Tongue (tissue), 2 donors: Measurements from ENCODE around the gene COL20A1. TPM values are rescaled to one million over a fixed set of nuclear protein-coding genes. Genes with fewer than 3 reads are reported as not detected.
A peak's percentile ranks its signal among the peaks of the same experiment; 100 is the strongest.
"Not testable (repeated sequence)": the region's sequence is repeated elsewhere in the genome, so short reads cannot be mapped to it uniquely, and the experiment has no call there.

ENCODE experiments used
- DNase-seq: peaks from one replicate; pipeline ENCODE4 v3.0.0-alpha.2; 2015
- total RNA-seq: library from RNA; depleted of rRNA; stranded (reverse); fragments of >200 nt; gene quantifications from one replicate; pipeline ENCODE4 v1.2.3, GENCODE V29; 2014

COL20A1 gene
- total RNA-seq: 6.2 TPM

DNA sequence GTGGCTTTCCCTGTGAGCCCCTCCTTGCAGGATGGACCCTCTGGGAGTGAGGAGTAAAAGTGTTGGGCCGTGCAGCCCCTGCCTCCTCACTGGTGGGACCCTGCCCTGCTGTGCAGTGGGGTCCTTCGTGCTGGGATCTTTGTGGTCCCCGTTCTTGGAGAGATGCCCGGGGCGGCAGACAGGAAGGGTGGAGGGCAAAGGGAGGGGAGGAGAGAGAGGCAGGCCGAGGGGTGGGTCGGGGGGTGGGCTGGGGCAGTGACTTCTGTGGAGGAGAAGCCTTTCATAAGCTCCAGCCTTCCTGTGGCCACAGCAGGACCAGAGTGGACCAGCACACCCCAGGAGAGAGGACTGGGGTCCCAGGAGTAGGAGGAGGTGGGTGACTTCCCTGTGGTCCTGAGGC lies at the start of gene COL20A1:
COL20A1 (plus strand) TSS at position 283 of the 400 bp plus-strand sequence. CDS start 1,922 bp downstream, outside the sequence.
- DNase-seq: no peak

- no peak for DNase-seq
These were observed 49.3 kb upstream of the COL20A1 start for GRCh38 chr20:63243604-63244247.

DNA sequence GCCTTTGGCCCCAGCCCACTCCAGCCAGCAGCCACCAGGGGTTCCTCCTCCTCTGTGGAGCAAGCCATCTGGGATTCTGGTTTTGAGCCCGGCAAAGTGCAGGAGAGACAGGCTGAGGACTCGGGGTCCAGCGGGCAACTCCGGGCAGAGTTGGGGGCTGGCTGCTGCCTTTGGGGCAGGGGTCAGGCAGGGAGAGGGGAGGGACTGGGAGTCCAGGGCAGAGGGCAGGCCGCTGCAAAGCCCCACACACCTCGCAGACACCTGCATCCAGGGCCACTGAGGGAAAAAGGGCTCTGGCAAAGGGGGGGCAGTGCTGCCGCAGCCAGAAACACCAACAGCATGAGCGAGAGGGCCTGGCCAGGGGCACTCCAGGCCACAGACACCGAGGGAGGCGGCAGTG lies 48.5 kb upstream of the COL20A1 start:
- DNase-seq: no peak

DNA sequence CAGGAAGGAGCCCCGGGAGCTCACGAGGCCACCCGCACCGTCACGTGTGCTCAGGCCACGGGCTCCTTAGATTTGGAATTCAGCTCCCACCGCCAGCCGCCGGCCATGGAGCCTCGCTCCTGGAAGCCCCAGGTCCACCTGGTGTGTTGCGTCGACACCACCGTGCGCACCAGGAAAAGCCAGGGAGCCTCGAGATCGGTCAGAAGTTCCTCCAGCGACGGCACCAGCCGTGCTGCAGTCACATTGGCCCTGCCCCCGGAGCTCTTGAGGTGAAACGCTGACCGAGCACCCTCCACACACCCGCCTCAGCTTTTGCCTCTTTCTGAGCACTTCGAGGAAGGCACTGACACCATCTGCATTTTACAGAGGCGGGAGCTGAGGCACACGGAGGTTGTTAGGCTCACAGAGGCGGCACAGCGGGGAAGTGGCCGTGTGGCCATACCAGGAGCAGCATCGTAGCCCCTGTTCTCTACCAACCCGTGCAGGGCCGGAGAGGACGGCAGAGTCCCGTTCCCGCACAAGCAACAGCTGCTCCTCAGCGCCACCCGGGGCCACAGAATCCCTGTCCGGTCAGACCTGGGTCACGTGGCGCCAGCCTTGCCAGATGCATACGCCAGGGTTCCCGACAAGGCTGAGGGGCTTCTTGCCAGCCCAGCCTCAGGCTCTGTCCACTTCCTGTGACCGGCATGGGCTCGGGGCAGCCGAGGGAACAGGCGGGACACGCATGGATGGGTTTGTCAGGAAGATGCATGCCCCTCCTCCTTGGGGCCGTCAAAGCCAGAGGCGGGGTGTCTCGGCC lies 46.3 kb upstream of the COL20A1 start:
- no peak for DNase-seq

DNA sequence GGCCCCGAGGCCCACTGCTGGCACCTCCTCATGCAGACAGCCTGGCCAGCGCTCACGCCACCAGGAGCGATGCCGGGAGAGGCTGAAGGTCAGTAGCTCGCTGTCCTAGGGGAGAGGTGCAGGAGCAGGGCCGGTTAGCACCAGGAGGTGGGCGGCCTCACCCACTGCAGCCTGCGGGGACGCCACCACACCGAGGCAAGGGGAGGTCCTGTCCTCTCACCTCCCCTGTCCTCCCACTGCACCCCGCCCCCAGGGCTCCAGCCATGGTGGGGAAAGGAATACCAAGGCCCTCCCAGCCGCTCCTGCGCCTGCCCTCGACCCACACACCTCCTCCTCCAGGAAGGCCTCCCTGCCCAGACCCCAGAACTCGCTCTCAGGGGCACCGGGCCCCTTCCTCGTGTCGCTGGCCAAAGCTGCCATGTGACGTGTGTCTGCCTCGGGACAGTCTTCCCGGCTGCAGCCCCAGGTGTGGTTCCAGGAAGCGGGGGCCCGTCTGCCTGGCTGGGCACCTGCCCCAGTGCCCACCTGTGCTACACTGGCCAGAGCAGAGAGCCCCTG lies 45.2 kb upstream of the COL20A1 start:
- no peak for DNase-seq

DNA sequence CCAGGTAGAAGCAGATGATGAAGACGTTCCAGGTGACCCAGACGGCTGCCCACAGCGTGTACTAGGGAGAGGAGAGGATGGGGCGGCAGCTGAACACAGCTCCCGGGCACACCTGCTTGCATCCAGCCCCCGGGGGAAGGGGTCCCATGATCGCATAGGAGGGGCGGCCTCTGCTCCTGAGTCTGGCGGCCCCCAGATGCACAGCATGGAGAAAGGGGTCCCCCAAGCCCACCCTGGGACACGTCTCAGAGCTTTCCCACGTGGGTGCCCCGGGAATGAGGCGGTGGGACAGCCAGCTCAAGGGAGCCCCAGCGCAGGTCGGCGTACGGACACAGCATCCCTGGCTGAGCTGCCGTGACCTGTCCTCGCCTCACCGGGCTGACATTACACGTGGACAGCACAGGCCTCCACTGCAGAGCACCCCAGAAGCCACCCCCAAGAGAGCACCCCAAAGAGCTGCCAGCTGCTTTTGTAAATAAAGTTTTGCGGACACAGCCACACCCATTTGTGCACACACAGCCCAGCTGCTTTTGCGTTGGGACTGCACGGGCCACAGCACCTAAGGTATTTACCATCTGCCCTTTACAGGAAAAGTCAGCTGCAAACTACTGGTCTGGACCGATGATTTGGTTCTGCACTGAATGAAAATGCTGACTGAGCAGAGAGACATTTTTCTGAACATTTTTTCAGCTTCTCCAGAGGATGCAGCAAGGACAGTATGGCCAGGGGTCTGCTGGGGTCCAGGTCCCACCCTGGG lies 44.0 kb upstream of the COL20A1 start:
- no peak for DNase-seq

DNA sequence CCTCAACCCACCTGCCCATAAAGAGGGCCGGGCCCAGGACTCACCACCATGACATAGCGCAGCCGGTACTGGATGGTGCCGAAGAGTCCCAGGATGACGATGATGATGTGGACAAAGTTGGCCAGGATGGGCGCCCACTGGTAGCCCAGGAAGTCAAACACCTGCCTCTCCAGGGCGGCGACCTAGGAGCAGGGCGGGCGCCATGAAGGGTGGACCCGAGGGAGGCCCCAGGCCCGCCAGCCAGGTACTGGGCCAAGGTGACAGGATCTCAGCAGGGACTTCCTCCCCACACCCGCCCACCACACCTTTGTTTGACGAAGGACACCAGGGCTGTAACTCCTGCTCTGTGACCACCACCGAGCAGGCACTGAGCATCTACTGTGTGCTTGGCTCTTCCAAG lies 43.1 kb upstream of the COL20A1 start:
- DNase-seq: no peak

DNA sequence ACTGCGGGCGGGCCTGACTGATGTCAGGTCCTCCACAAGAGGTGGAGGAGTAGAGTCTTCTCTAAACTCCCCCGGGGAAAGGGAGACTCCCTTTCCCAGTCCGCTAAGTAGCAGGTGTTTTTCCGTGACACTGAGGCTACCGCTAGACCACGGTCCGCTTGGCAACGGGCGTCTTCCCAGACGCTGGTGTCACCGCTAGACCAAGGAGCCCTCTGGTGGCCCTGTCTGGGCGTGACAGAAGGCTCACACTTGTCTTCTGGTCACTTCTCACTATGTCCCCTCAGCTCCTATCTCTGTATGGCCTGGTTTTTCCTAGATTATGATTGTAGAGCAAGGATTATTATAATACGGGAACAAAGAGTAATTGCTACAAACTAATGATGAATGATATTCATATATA lies 41.6 kb upstream of the COL20A1 start:
- not testable (repeated sequence) for DNase-seq

GRCh38 chr20:63252284-63252711 lies 40.7 kb upstream of the COL20A1 start:
- DNase-seq: no peak

DNA sequence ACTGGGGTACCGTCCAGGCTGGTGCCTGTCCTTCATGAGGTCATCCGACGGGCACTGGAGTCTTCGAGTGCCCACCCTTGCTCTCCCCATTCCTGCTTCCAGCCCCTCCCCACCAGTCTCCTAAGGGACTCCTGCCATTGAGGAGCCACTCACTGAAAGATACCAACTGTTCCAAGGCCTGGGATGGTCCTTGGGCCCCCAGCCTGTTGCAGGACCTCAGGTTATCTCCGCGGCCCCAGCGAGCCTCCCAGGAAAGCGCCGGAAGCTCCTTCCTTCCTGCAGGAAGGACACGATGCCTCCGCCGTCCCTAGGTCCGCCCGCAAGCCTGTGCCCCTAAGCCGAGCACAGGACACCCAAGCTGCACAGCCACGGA lies 39.9 kb upstream of the COL20A1 start:
- DNase-seq: no peak

- peak; percentile 85 for DNase-seq
These were observed 39.4 kb upstream of the COL20A1 start for GRCh38 chr20:63253438-63254231.

DNA sequence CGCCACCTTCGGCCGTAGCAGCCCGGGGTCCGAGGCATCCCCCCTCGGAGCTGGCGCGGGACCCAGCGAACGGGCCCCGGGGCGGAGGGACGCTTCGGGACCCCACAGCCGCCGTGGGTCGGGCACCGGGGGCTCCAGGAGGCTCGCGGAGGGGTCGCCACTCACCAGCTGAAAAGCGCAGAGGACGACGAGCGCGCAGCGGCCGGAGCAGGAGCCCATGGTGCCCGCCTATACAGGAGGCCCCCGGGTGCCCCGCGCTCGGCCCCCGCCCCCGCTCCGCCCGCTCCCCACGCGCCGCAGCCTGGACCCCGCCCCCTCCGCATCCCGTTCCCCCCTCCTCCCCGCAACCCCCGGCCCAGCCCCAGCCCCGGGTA lies 38.8 kb upstream of the COL20A1 start, which contains the start of gene NKAIN4:
NKAIN4 (minus strand) TSS at position 232 of the 374 bp plus-strand sequence; CDS start at position 219, 13 bp downstream.
- no peak for DNase-seq

- DNase-seq: peak; percentile 86
These were observed 38.2 kb upstream of the COL20A1 start for GRCh38 chr20:63254606-63255384.

DNA sequence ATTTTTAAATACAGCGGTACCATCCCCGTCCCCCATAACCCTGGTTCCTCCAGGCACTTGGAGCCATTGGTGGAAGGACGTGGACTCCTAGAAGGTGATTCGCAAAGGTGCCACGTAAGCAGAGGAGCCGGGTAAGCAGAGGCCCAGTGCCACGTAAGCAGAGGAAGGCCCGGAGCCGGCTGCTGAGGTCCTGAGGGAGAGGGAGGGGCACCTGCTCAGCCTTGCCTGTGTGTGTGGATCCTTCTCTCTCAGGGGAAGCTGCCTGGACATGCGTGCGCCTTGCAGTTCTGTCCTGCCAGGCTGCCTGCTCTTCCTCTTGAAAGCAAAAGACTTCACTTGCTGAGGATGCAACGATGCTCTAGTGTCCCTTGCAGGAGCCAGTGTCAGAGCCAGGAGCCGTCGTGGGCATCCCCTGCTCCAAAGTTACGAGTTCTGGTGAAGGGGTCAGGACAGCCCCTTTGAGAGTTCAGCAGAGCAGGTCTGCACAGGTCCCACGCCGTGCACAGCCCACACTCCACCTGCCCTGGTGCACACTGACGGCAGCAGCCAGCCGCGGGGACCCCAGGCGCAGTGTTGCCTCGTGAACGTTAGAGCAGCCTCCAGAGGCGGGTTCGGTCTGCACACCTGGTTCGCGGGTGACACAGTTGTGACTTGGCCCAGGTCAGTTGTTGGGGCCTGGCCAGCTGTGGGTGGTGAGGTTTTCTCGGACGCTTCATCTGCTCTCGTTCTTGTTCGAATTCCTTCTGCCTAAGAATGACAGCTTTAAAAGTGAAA lies 36.9 kb upstream of the COL20A1 start:
- no peak for DNase-seq

GRCh38 chr20:63256954-63257353 lies 36.0 kb upstream of the COL20A1 start:
- DNase-seq: no peak

DNA sequence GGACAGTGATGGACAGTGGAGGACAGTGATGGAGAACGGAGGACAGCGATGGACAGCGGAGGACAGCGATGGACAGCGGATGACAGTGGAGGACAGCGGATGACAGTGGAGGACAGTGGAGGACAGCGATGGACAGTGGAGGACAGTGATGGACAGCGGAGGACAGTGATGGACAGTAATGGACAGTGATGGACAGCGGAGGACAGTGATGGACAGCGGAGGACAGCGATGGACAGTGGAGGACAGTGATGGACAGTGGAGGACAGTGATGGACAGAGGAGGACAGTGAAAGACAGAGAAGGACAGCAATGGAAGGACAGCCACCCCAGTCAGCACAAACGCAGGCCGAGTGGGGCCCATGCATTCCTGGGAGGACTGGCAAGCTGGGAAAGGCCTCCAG lies 35.4 kb upstream of the COL20A1 start:
- DNase-seq: no peak

DNA sequence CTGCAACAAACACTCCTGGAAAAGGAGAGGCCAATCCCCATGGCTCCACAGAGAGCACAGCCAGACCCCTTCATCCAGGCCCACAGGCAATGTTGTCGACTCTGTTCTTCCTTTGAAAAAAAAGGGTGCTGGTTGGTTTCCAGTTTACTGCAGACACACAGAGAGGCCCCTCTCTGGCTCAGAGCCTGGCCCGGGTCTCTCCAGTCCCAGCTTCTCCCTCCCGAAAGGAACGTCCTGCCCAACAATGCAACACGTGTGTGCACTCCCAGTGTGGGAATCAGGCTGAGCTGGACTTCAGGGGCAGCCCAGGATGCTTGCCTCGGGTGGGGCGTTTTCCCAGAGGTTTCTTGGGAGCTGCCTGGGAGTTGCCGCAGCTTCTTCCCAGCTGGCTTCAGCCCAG lies 34.2 kb upstream of the COL20A1 start:
- DNase-seq: peak; percentile 93

GRCh38 chr20:63259734-63260460 lies 33.1 kb upstream of the COL20A1 start:
- no peak for DNase-seq

DNA sequence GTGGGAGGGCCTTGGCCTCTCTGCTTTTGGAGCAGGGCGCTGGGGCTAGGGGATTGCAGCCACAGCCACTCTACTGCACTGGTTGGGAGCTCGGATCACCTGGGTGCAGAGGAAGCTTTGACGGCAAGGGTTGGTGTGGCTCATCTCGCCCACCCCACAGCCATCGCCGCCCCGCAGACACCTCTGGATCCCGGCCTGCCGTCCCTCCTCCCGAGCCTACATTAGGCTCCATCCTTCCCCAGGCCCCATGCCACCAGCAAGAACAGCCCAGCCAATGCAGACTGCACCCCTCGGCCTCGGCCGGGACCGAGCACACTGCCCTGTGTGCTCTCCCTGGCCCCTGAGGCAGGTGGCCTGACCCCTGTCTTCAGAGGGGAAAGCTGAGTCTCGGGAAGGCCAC lies 32.5 kb upstream of the COL20A1 start:
- DNase-seq: no peak
